HEK293 (cell line): ENCODE measurements around the gene WDR89.
"Not testable (repeated sequence)": the region's sequence is repeated elsewhere in the genome, so short reads cannot be mapped to it uniquely, and the experiment has no call there.

Source experiments
- CTCF ChIA-PET: fragments of 350-600 bp; formaldehyde crosslinking; extraction: SDS; loops from one replicate; lab custom pipeline; 2021; ENCODE audit warnings: antibody characterized with exemption; lab: Yijun Ruan, JAX
- POLR2A ChIA-PET: fragments of 300-600 bp; formaldehyde crosslinking; extraction: SDS; loops from one replicate; lab custom pipeline; 2020; ENCODE audit warnings: antibody characterized with exemption, inconsistent platforms; lab: Yijun Ruan, JAX
- H3K27ac ChIP-seq: fragments of 200-500 bp; sonication (Bioruptor generic); 2 replicates; pipeline ENCODE4 v1.5.1; 2014; ENCODE audit warnings: low read depth, low read length, control low read depth, inconsistent platforms; ENCODE audit errors: extremely low read depth
- H3K36me3 ChIP-seq, 2 experiments: fragments of 200-500 bp in 1 of 2; sonication (Bioruptor generic) in 1 of 2; 1 replicate in 1 of 2; 2 replicates in 1 of 2; pipeline ENCODE4 v1.5.1; 2014 to 2017; ENCODE audit warnings: inconsistent platforms in 2 of 2, low read length in 2 of 2; ENCODE audit not compliant: control insufficient read depth in 2 of 2, insufficient read depth in 1 of 2
- H3K4me1 ChIP-seq: fragments of 200-500 bp; sonication (Bioruptor generic); 2 replicates; pipeline ENCODE4 v1.5.1; 2014; ENCODE audit warnings: mild to moderate bottlenecking, low read length, inconsistent platforms; ENCODE audit not compliant: control insufficient read depth, insufficient read depth
- H3K4me3 ChIP-seq: 2 replicates; pipeline ENCODE4 v1.5.1; 2011; ENCODE audit warnings: low read depth, mild to moderate bottlenecking, control low read depth, low read length, moderate library complexity
- H3K9me3 ChIP-seq: fragments of 200-500 bp; sonication (Bioruptor generic); 2 replicates; pipeline ENCODE4 v1.5.1; 2014; ENCODE audit warnings: low read depth, low read length, inconsistent platforms; ENCODE audit not compliant: control insufficient read depth, insufficient read depth
- EGR2 ChIP-seq: fragments of 450-650 bp; formaldehyde crosslinking; IDR thresholded peaks from 2 replicates; pipeline ENCODE4 v1.5.1; 2016; ENCODE audit warnings: low read depth, missing biosample characterization, missing genetic modification characterization
- IKZF3 ChIP-seq: fragments of 450-650 bp; IDR thresholded peaks from 2 replicates; pipeline ENCODE4 v1.5.0; 2018; ENCODE audit warnings: missing biosample characterization, mild to moderate bottlenecking, missing genetic modification characterization, moderate library complexity
- SP3 ChIP-seq: fragments of 450-650 bp; formaldehyde crosslinking; IDR thresholded peaks from 2 replicates; pipeline ENCODE4 v1.5.1; 2016; ENCODE audit warnings: missing biosample characterization, missing genetic modification characterization
- ZFHX2 ChIP-seq: fragments of 450-650 bp; formaldehyde crosslinking; conservative IDR thresholded peaks from 2 replicates; pipeline ENCODE4 v1.5.1; 2016; ENCODE audit warnings: missing biosample characterization, missing genetic modification characterization
- ZNF184 ChIP-seq: fragments of 450-650 bp; IDR thresholded peaks from 2 replicates; pipeline ENCODE4 v1.5.1; 2018; ENCODE audit warnings: missing biosample characterization, mild to moderate bottlenecking, missing genetic modification characterization
- ZNF223 ChIP-seq: fragments of 450-650 bp; formaldehyde crosslinking; IDR thresholded peaks from 2 replicates; pipeline ENCODE4 v1.5.1; 2016; ENCODE audit warnings: missing biosample characterization, missing genetic modification characterization
- ZNF391 ChIP-seq: fragments of 450-650 bp; formaldehyde crosslinking; IDR thresholded peaks from 2 replicates; pipeline ENCODE4 v1.5.1; 2016; ENCODE audit warnings: low read depth, missing biosample characterization, missing genetic modification characterization, borderline replicate concordance
- ZNF423 ChIP-seq: fragments of 450-650 bp; formaldehyde crosslinking; IDR thresholded peaks from 2 replicates; pipeline ENCODE4 v1.5.1; 2016; ENCODE audit warnings: missing biosample characterization, missing genetic modification characterization
- ZNF449 ChIP-seq: fragments of 450-650 bp; formaldehyde crosslinking; IDR thresholded peaks from 2 replicates; pipeline ENCODE4 v1.5.1; 2017; ENCODE audit warnings: missing biosample characterization, mild to moderate bottlenecking, missing genetic modification characterization, moderate library complexity
- ZNF560 ChIP-seq: fragments of 450-650 bp; formaldehyde crosslinking; IDR thresholded peaks from 2 replicates; pipeline ENCODE4 v1.5.1; 2017; ENCODE audit warnings: missing biosample characterization, missing genetic modification characterization, borderline replicate concordance
- ZNF692 ChIP-seq: fragments of 450-650 bp; formaldehyde crosslinking; IDR thresholded peaks from 2 replicates; pipeline ENCODE4 v1.5.1; 2016; ENCODE audit warnings: missing biosample characterization, missing genetic modification characterization

WDR89 gene

GRCh38 chr14:63666335-63666734 is 24.7 kb upstream of the WDR89 start (continued):
- TF ChIP-seq ZNF692 (tag by site-specific recombination) (no peak), ZNF423 (tag by site-specific recombination) (no peak)

- no peaks in the 10 kb centered on the region for H3K4me1 ChIP-seq
- no peak overlapping the region for H3K27ac ChIP-seq
- no peaks in the 10 kb centered on the region; a peak in 1 of 3 replicates for H3K36me3 ChIP-seq
- ChIA-PET POLR2A (no interaction called here), CTCF (interaction anchor here (0.5 kb wide), 1 partner anchor 11 kb away, joined by 3 read pairs; no protein-coding TSS in a partner anchor)
- no peaks in the 10 kb centered on the region for H3K9me3 ChIP-seq
- no peak overlapping the region for H3K4me3 ChIP-seq
- TF ChIP-seq ZNF184 (tag by site-specific recombination): no peak
These were observed 22.0 kb upstream of the WDR89 start for GRCh38 chr14:63663428-63664341.

GRCh38 chr14:63662776-63663175 is 21.1 kb upstream of the WDR89 start:
- H3K9me3 ChIP-seq: no peaks in the 10 kb centered on the region
- H3K36me3 ChIP-seq: no peaks in the 10 kb centered on the region; a peak in 1 of 3 replicates
- no peak overlapping the region for H3K4me3 ChIP-seq
- CTCF ChIA-PET: interaction anchor here (0.5 to 1.0 kb wide), 2 partner anchors 8 to 10 kb away, joined by 3 read pairs; no protein-coding TSS in a partner anchor
- TF ChIP-seq ZNF223 (tag by site-specific recombination) (no peak), SP3 (no peak), ZFHX2 (tag by site-specific recombination) (no peak), ZNF391 (tag by site-specific recombination) (no peak), ZNF449 (no peak), ZNF560 (tag by site-specific recombination) (no peak)
- POLR2A ChIA-PET: no interaction called here
- H3K27ac ChIP-seq: no peak overlapping the region
- no peaks in the 10 kb centered on the region for H3K4me1 ChIP-seq

- POLR2A ChIA-PET, H3K36me3 ChIP-seq, H3K4me3 ChIP-seq, H3K9me3 ChIP-seq, H3K27ac ChIP-seq, H3K4me1 ChIP-seq: not testable (repeated sequence)
- CTCF ChIA-PET: interaction anchor here (1.0 to 1.3 kb wide), 2 partner anchors 7 to 9 kb away, joined by 3 to 5 read pairs; no protein-coding TSS in a partner anchor
These were observed 20.2 kb upstream of the WDR89 start for GRCh38 chr14:63661881-63662280.

- Histone ChIP-seq H3K4me3 (no peak overlapping the region), H3K36me3 (no peaks in the 10 kb centered on the region; a peak in 1 of 3 replicates), H3K27ac (no peak overlapping the region), H3K9me3 (no peaks in the 10 kb centered on the region), H3K4me1 (no peaks in the 10 kb centered on the region)
- ChIA-PET POLR2A (interaction anchor here (0.6 to 0.9 kb wide), 2 partner anchors 18 to 377 kb away, joined by 3 read pairs; partner anchors contain the start of gene WDR89), CTCF (interaction anchor here (0.8 kb wide), 1 partner anchor 634 kb away, joined by 3 read pairs; the partner anchor contains the start of gene ESR2)
- TF ChIP-seq ZFHX2 (tag by site-specific recombination) (peak; percentile 40), EGR2 (peak; percentile 30; the same call in 1 of the 2 replicates), IKZF3 (tag by site-specific recombination) (no peak)
These were observed 18.1 kb upstream of the WDR89 start for GRCh38 chr14:63659726-63660125.
